Vagina (tissue), 2 donors: Measurements from ENCODE around the gene KCNH5.

Experiments used
- POLR2AphosphoS5 ChIP-seq, 2 donors: sonication (generic); formaldehyde crosslinking; IDR thresholded peaks; one replicate each; pipeline ENCODE4 v1.9.0; 2017; ENCODE audit warnings: antibody characterized with exemption in 2 of 2, mild to moderate bottlenecking in 2 of 2, low read depth in 1 of 2; ENCODE audit not compliant: insufficient read depth in 1 of 2
- TF ChIP-seq, protein P1 (sequence below), 3 experiments: fragments of 450-650 bp in 2 of 3; fragments of 200-600 bp in 1 of 3; sonication (generic) in 1 of 3; IDR thresholded peaks; one replicate each; pipeline ENCODE4 v1.5.1; 2017 to 2019; ENCODE audit warnings: antibody characterized with exemption in 3 of 3, mild to moderate bottlenecking in 2 of 3, moderate library complexity in 2 of 3

DNA sequence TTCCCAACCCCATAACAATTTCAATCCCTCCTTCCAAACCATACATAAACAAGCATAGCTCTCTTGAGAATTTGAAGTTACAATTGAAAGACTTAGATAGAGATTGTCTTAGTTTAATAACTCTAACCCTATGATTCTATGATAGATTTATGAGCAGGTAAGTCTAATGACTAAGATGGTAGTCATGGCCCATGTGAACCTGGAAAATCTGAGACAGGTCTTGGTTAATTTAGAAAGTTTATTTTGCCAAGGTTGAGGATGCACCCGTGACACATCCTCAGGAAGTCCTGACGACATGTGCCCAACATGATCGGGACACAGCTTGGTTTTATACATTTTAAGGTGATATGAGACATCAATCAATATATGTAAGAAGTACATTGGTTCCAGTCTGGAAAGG lies 248.8 kb downstream of the KCNH5 start:
- TF ChIP-seq, protein P1, sequence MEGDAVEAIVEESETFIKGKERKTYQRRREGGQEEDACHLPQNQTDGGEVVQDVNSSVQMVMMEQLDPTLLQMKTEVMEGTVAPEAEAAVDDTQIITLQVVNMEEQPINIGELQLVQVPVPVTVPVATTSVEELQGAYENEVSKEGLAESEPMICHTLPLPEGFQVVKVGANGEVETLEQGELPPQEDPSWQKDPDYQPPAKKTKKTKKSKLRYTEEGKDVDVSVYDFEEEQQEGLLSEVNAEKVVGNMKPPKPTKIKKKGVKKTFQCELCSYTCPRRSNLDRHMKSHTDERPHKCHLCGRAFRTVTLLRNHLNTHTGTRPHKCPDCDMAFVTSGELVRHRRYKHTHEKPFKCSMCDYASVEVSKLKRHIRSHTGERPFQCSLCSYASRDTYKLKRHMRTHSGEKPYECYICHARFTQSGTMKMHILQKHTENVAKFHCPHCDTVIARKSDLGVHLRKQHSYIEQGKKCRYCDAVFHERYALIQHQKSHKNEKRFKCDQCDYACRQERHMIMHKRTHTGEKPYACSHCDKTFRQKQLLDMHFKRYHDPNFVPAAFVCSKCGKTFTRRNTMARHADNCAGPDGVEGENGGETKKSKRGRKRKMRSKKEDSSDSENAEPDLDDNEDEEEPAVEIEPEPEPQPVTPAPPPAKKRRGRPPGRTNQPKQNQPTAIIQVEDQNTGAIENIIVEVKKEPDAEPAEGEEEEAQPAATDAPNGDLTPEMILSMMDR (IDR thresholded peaks at IDR 0.05), result no peak
- TF ChIP-seq POLR2AphosphoS5 (IDR thresholded peaks at IDR 0.05; ENCODE audit: insufficient read depth in 1 of 2, low read depth in 1 of 2), result no peak
